Right cardiac atrium (tissue), 5 donors: Measurements from ENCODE around the gene SHISA3. TPM values are rescaled to one million over a fixed set of nuclear protein-coding genes. Genes with fewer than 3 reads are reported as not detected.
A peak's percentile ranks its signal among the peaks of the same experiment; 100 is the strongest.
"Not testable (repeated sequence)": the region's sequence is repeated elsewhere in the genome, so short reads cannot be mapped to it uniquely, and the experiment has no call there.

Experiments used
- ATAC-seq, 2 donors: fragments of 200-7000 bp; cut with Tn5 transposase; one replicate each; pipeline versions ENCODE4 v1.8.0 to v1.9.1; 2020; ENCODE audit warnings: moderate library complexity in 2 of 2, mild to moderate bottlenecking in 1 of 2
- DNase-seq, 3 donors: peaks; one replicate each; pipeline ENCODE4 v3.0.0-alpha.2; 2020
- H3K27ac ChIP-seq: one replicate; pipeline ENCODE4 v1.5.1; 2013; ENCODE audit warnings: mild to moderate bottlenecking, low read length, control low read depth, moderate library complexity
- H3K27me3 ChIP-seq: one replicate; pipeline ENCODE4 v1.6.1; 2013; ENCODE audit not compliant: control insufficient read depth, insufficient read depth
- H3K4me1 ChIP-seq: one replicate; pipeline ENCODE4 v1.6.1; 2013; ENCODE audit warnings: low read length; ENCODE audit not compliant: control insufficient read depth, insufficient read depth
- H3K4me3 ChIP-seq: one replicate; pipeline ENCODE4 v1.5.1; 2013; ENCODE audit warnings: low read length, control low read depth
- H3K9me3 ChIP-seq: one replicate; pipeline ENCODE4 v1.6.1; 2013; ENCODE audit warnings: low read length; ENCODE audit not compliant: control insufficient read depth
- WGBS: extraction: QIAGEN DNeasy Blood & Tissue Kit; methylation state at CpG from one replicate; pipeline ENCODE4 v1.1.7; 2013; 5-methylcytosine and 5-hydroxymethylcytosine counted together
- intact Hi-C, 4 donors: fragments of 100-400 bp; cut with DNase I; formaldehyde crosslinking; loops; one replicate each; pipeline versions ENCODE4 v1.11.0 to v1.14.0; 2022 to 2023
- polyA plus RNA-seq: library from polyadenylated mRNA; stranded (reverse); fragments of 200-250 nt; gene quantifications from one replicate; pipeline ENCODE4 v1.2.3, GENCODE V29; 2013
- total RNA-seq, 4 donors: library from RNA; stranded (reverse); fragmentation: NEBNext Ultra II Directional; extraction: Animal tissue kit (Norgen Biotek cat#: 25700); gene quantifications; one replicate each; pipeline ENCODE4 v1.2.1, GENCODE V29; 2021
- donor health status: healthy with polysubstance abuse.
- donor health status: DM: no; HTN: yes; CAD: no.
- donor health status: DM: no; HTN: no; CAD: no.
- donor health status: DM: no; HTN: yes; CAD: no; lungs with severe emphysema.
- donor health status: DM: yes; HTN: yes; CAD: no.

The SHISA3 gene
- total and polyA plus RNA-seq, 5 donors = 3.5 to 12.2 (median 9.2) TPM

- DNase-seq (no peak), ATAC-seq (no peak)
- Histone ChIP-seq H3K4me1 (no peaks in the 10 kb centered on the region), H3K4me3 (no peak overlapping the region), H3K27ac (no peak overlapping the region), H3K9me3 (no peaks in the 10 kb centered on the region), H3K27me3 (no peaks in the 10 kb centered on the region)
- intact Hi-C loops = no loop called here
- 92% methylated on average over 3 of the region's 3 CpGs for WGBS
These were observed 33.7 kb upstream of the SHISA3 start for GRCh38 chr4:42363614-42364013.

- no peaks in the 10 kb centered on the region for H3K27me3 ChIP-seq
- H3K27ac ChIP-seq = no peak overlapping the region
- H3K4me1 ChIP-seq = no peaks in the 10 kb centered on the region
- no peak for DNase-seq
- intact Hi-C loops = loop anchor here in 2 of 4 donors (5.0 kb wide), 2 partner anchors 77 to 158 kb away; no protein-coding TSS in a partner anchor
- H3K9me3 ChIP-seq = no peaks in the 10 kb centered on the region
- H3K4me3 ChIP-seq = no peak overlapping the region
- ATAC-seq = no peak
These were observed 32.8 kb upstream of the SHISA3 start for GRCh38 chr4:42364266-42365053.

- DNase-seq (no peak), ATAC-seq (peak; percentile 54 to 89)
- H3K4me3 ChIP-seq = no peak overlapping the region
- no peak overlapping the region for H3K27ac ChIP-seq
- intact Hi-C loops = loop anchor here in 2 of 4 donors (5.0 kb wide), 2 partner anchors 80 to 155 kb away; no protein-coding TSS in a partner anchor
- no peaks in the 10 kb centered on the region for H3K9me3 ChIP-seq
- H3K27me3 ChIP-seq = no peaks in the 10 kb centered on the region
- WGBS = 38% methylated on average over 1 of the region's 1 CpG
- no peaks in the 10 kb centered on the region for H3K4me1 ChIP-seq
These were observed 30.3 kb upstream of the SHISA3 start for GRCh38 chr4:42366959-42367358.

DNA sequence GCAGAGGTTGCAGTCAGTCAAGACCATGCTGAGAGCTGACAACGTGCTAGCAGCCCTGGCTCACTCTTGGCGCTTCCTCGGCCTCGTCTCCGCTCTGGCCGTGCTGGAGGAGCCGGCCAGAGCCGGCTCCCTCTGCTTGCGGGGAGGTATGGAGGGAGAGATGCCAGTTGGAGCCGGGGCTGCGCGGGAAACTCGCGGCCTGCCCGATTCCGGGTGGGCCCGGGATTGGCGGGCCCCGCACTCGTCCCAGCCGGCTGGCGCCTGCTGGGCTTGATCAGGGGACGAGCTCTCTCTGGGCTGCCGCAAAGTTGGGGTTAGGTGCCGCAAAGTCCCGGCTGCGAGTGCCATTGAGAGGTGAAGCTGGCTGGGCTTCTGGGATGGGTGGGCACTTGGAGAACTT, 27.8 kb upstream of the SHISA3 start:
- H3K4me1 ChIP-seq = no peaks in the 10 kb centered on the region
- ATAC-seq (no peak), DNase-seq (no peak)
- no peaks in the 10 kb centered on the region for H3K9me3 ChIP-seq
- no peaks in the 10 kb centered on the region for H3K27me3 ChIP-seq
- 94% methylated on average over 27 of the region's 27 CpGs for WGBS
- H3K27ac ChIP-seq = no peak overlapping the region
- intact Hi-C loops = loop anchor here in 2 of 4 donors (5.0 kb wide), 2 partner anchors 82 to 153 kb away; no protein-coding TSS in a partner anchor
- H3K4me3 ChIP-seq = no peak overlapping the region

GRCh38 chr4:42371305-42372252, 25.7 kb upstream of the SHISA3 start:
- no peak for DNase-seq
- peak in 1 of 2 donors; percentile 45 for ATAC-seq
- H3K9me3 ChIP-seq = no peaks in the 10 kb centered on the region
- H3K4me3 ChIP-seq = no peak overlapping the region
- no peaks in the 10 kb centered on the region for H3K27me3 ChIP-seq
- 58% methylated on average over 2 of the region's 2 CpGs for WGBS
- intact Hi-C loops = loop anchor here in 3 of 4 donors (5.0 to 10.0 kb wide), 3 partner anchors 87 to 151 kb away; no protein-coding TSS in a partner anchor
- no peaks in the 10 kb centered on the region for H3K4me1 ChIP-seq
- no peak overlapping the region for H3K27ac ChIP-seq

DNA sequence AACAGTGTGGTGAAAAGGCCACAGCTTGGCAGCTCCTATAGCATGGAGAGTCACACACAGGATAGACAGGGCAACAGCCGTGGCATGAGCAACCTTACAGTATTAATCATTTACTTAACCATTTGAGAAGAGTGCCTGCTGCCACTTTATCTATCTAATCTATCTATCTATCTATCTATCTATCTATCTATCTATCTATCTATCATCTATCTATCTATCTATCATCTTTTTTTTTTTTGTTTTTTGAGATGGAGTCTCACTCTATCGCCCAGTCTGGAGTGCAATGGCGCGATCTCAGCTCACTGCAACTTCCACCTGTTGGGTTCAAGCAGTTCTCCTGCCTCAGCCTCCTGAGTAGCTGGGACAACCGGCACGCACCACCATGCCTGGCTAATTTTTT, 25.0 kb upstream of the SHISA3 start:
- not testable (repeated sequence) for H3K27ac ChIP-seq, ATAC-seq, H3K9me3 ChIP-seq, H3K4me1 ChIP-seq, DNase-seq, H3K27me3 ChIP-seq, H3K4me3 ChIP-seq
- 95% methylated on average over 6 of the region's 6 CpGs for WGBS
- intact Hi-C loops = loop anchor here in 3 of 4 donors (5.0 to 10.0 kb wide), 3 partner anchors 88 to 150 kb away; no protein-coding TSS in a partner anchor

- WGBS = 93% methylated on average over 4 of the region's 4 CpGs
- Histone ChIP-seq H3K27me3 (no peaks in the 10 kb centered on the region), H3K9me3 (no peaks in the 10 kb centered on the region), H3K4me3 (no peak overlapping the region), H3K27ac (no peak overlapping the region), H3K4me1 (no peaks in the 10 kb centered on the region)
- intact Hi-C loops = loop anchor here in 1 of 4 donors (10.0 kb wide), 1 partner anchor 93 kb away; no protein-coding TSS in a partner anchor
- DNase-seq (no peak), ATAC-seq (no peak)
These were observed 19.8 kb upstream of the SHISA3 start for GRCh38 chr4:42377497-42377896.

- WGBS = 97% methylated on average over 2 of the region's 2 CpGs
- Histone ChIP-seq H3K4me3 (no peak overlapping the region), H3K27ac (no peak overlapping the region), H3K4me1 (no peaks in the 10 kb centered on the region), H3K27me3 (no peaks in the 10 kb centered on the region), H3K9me3 (no peaks in the 10 kb centered on the region)
- DNase-seq = no peak
- intact Hi-C loops = no loop called here
- ATAC-seq = no peak
These were observed 15.6 kb upstream of the SHISA3 start for GRCh38 chr4:42381666-42382065.

DNA sequence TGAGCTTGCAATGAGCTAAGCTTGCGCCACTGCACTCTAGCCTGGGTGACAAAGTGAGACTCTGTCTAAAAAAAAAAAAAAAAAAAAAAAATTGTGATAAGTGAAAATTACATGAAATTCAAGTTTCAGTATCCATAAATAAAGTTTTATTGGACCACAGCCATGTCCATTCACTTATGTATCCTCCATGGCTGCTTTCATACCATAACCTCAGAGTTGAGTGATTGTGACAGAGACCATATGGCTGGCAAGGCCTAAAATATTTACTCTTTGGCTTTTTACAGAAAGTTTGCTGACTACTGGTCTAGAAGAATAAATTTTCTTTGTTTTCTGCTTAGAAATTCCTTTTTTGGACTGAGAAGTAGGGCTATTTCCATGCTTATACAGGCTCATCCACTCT, 11.8 kb upstream of the SHISA3 start:
- WGBS = 93% methylated on average over 1 of the region's 1 CpG
- no peak overlapping the region for H3K27ac ChIP-seq
- DNase-seq (no peak), ATAC-seq (no peak)
- no peak overlapping the region for H3K4me3 ChIP-seq
- H3K27me3 ChIP-seq = no peaks in the 10 kb centered on the region
- intact Hi-C loops = no loop called here
- no peaks in the 10 kb centered on the region for H3K4me1 ChIP-seq
- H3K9me3 ChIP-seq = no peaks in the 10 kb centered on the region

DNA sequence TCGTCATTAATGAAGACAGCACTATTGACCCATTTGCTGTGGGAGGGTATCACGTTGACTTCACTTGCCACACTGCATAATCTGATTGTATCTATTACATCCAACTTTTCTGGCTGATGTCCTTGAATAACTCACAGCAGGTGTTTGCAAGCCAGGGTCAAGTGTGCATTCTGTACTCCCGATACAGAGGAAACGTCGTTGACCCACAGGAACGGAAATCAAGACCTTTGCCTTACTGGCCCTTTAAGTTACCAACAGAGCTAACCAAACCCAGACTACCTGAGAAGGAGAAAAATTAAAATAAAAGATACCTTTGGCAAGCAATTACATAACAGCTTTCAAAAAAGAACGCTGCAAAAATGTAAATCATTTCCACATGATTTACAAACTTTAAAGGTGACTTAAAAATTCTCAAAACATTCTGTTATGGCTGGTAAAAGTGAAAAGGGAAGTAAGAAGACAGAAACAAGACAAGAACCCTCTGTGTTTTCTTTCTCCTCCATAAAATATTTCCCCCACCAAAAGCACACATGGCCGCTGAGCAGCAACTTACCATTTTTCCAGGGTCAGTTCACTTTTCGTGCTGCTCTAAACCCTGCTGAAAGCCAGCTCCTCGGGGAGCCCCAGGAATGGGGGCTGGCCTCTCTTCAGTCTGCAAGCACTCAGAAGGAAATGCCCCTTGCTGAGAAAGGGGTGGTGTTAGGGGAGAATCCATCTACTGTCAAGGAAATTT, 6.5 kb upstream of the SHISA3 start:
- ATAC-seq (no peak), DNase-seq (no peak)
- Histone ChIP-seq H3K27me3 (no peaks in the 10 kb centered on the region), H3K4me3 (no peak overlapping the region), H3K27ac (no peak overlapping the region), H3K9me3 (no peaks in the 10 kb centered on the region), H3K4me1 (no peaks in the 10 kb centered on the region)
- WGBS = 65% methylated on average over 10 of the region's 10 CpGs
- intact Hi-C loops = no loop called here
